HEK293 (cell line): ENCODE measurements around the gene MRPS18B.
A peak's percentile ranks its signal among the peaks of the same experiment; 100 is the strongest.

ENCODE experiments used
- BCL11A ChIP-seq: fragments of 450-650 bp; formaldehyde crosslinking; IDR thresholded peaks from 2 replicates; pipeline ENCODE4 v1.5.1; 2016; ENCODE audit warnings: low read depth, missing biosample characterization, missing genetic modification characterization
- BCL11B ChIP-seq: fragments of 450-650 bp; formaldehyde crosslinking; IDR thresholded peaks from 2 replicates; pipeline ENCODE4 v1.5.1; 2016; ENCODE audit warnings: low read depth, missing biosample characterization, missing genetic modification characterization
- FEZF1 ChIP-seq: fragments of 450-650 bp; formaldehyde crosslinking; IDR thresholded peaks from 2 replicates; pipeline ENCODE4 v1.5.1; 2016; ENCODE audit warnings: missing biosample characterization, missing genetic modification characterization
- HOXA7 ChIP-seq: sonication (generic); formaldehyde crosslinking; IDR thresholded peaks from 2 replicates; pipeline ENCODE4 v1.8.1; 2022; ENCODE audit warnings: missing genetic modification reagents, borderline replicate concordance
- IKZF3 ChIP-seq: fragments of 450-650 bp; IDR thresholded peaks from 2 replicates; pipeline ENCODE4 v1.5.0; 2018; ENCODE audit warnings: missing biosample characterization, mild to moderate bottlenecking, missing genetic modification characterization, moderate library complexity
- OVOL3 ChIP-seq: fragments of 450-650 bp; formaldehyde crosslinking; IDR thresholded peaks from 2 replicates; pipeline ENCODE4 v1.5.1; 2016; ENCODE audit warnings: missing biosample characterization, missing genetic modification characterization
- PRDM1 ChIP-seq: fragments of 450-650 bp; formaldehyde crosslinking; IDR thresholded peaks from 2 replicates; pipeline ENCODE4; 2016; ENCODE audit warnings: missing biosample characterization, missing genetic modification characterization
- SP2 ChIP-seq: fragments of 450-650 bp; formaldehyde crosslinking; IDR thresholded peaks from 2 replicates; pipeline ENCODE4 v1.5.1; 2016; ENCODE audit warnings: missing biosample characterization, missing genetic modification characterization
- ZBTB48 ChIP-seq: fragments of 450-650 bp; formaldehyde crosslinking; IDR thresholded peaks from 2 replicates; pipeline ENCODE4 v1.5.1; 2016; ENCODE audit warnings: missing biosample characterization, missing genetic modification characterization
- ZBTB8A ChIP-seq: fragments of 450-650 bp; formaldehyde crosslinking; IDR thresholded peaks from 2 replicates; pipeline ENCODE4 v1.5.1; 2016; ENCODE audit warnings: missing biosample characterization, missing genetic modification characterization
- ZEB2 ChIP-seq: fragments of 450-650 bp; formaldehyde crosslinking; IDR thresholded peaks from 2 replicates; pipeline ENCODE4 v1.5.1; 2016; ENCODE audit warnings: missing biosample characterization, missing genetic modification characterization
- ZFP37 ChIP-seq: fragments of 450-650 bp; formaldehyde crosslinking; IDR thresholded peaks from 2 replicates; pipeline ENCODE4 v1.5.1; 2016; ENCODE audit warnings: missing biosample characterization, missing genetic modification characterization
- ZNF112 ChIP-seq: fragments of 450-650 bp; formaldehyde crosslinking; IDR thresholded peaks from 2 replicates; pipeline ENCODE4 v1.5.0; 2017; ENCODE audit warnings: missing biosample characterization, missing genetic modification characterization
- ZNF132 ChIP-seq: fragments of 450-650 bp; formaldehyde crosslinking; IDR thresholded peaks from 2 replicates; pipeline ENCODE4 v1.5.1; 2017; ENCODE audit warnings: missing biosample characterization, missing genetic modification characterization, borderline replicate concordance
- ZNF155 ChIP-seq: fragments of 450-650 bp; formaldehyde crosslinking; IDR thresholded peaks from 2 replicates; pipeline ENCODE4 v1.5.1; 2016; ENCODE audit warnings: missing biosample characterization, missing genetic modification characterization
- ZNF2 ChIP-seq: fragments of 450-650 bp; formaldehyde crosslinking; IDR thresholded peaks from 2 replicates; pipeline ENCODE4 v1.5.1; 2016; ENCODE audit warnings: missing biosample characterization, missing genetic modification characterization
- ZNF211 ChIP-seq: fragments of 450-650 bp; formaldehyde crosslinking; IDR thresholded peaks from 2 replicates; pipeline ENCODE4 v1.5.1; 2016; ENCODE audit warnings: low read depth, missing biosample characterization, missing genetic modification characterization
- ZNF248 ChIP-seq: fragments of 450-650 bp; formaldehyde crosslinking; IDR thresholded peaks from 2 replicates; pipeline ENCODE4 v1.5.1; 2017; ENCODE audit warnings: missing biosample characterization, missing genetic modification characterization
- ZNF324 ChIP-seq: fragments of 450-650 bp; formaldehyde crosslinking; IDR thresholded peaks from 2 replicates; pipeline ENCODE4 v1.5.1; 2016; ENCODE audit warnings: missing biosample characterization, missing genetic modification characterization
- ZNF366 ChIP-seq: fragments of 450-650 bp; formaldehyde crosslinking; conservative IDR thresholded peaks from 2 replicates; pipeline ENCODE4 v1.5.1; 2016; ENCODE audit warnings: missing biosample characterization, missing genetic modification characterization
- ZNF391 ChIP-seq: fragments of 450-650 bp; formaldehyde crosslinking; IDR thresholded peaks from 2 replicates; pipeline ENCODE4 v1.5.1; 2016; ENCODE audit warnings: low read depth, missing biosample characterization, missing genetic modification characterization, borderline replicate concordance
- ZNF530 ChIP-seq: fragments of 450-650 bp; formaldehyde crosslinking; IDR thresholded peaks from 2 replicates; pipeline ENCODE4 v1.5.1; 2016; ENCODE audit warnings: low read depth, missing biosample characterization, missing genetic modification characterization
- ZNF555 ChIP-seq: fragments of 450-650 bp; formaldehyde crosslinking; conservative IDR thresholded peaks from 2 replicates; pipeline ENCODE4 v1.5.1; 2017; ENCODE audit warnings: missing biosample characterization, mild to moderate bottlenecking, missing genetic modification characterization, inconsistent platforms
- ZNF768 ChIP-seq: fragments of 450-650 bp; formaldehyde crosslinking; IDR thresholded peaks from 2 replicates; pipeline ENCODE4 v1.5.1; 2018; ENCODE audit warnings: missing biosample characterization, mild to moderate bottlenecking, missing genetic modification characterization
- TF ChIP-seq, protein P1 (sequence below): fragments of 450-650 bp; IDR thresholded peaks from 2 replicates; pipeline ENCODE4 v1.5.1; 2018; ENCODE audit warnings: missing biosample characterization, mild to moderate bottlenecking, missing genetic modification characterization
- TF ChIP-seq, protein P2 (sequence below): fragments of 450-650 bp; formaldehyde crosslinking; IDR thresholded peaks from 2 replicates; pipeline ENCODE4 v1.5.1; 2016; ENCODE audit warnings: missing biosample characterization, missing genetic modification characterization
- TF ChIP-seq, protein P3 (sequence below): fragments of 450-650 bp; formaldehyde crosslinking; IDR thresholded peaks from 2 replicates; pipeline ENCODE4 v1.5.0; 2017; ENCODE audit warnings: missing biosample characterization, missing genetic modification characterization, borderline replicate concordance
- TF ChIP-seq, protein P4 (sequence below): fragments of 450-650 bp; formaldehyde crosslinking; IDR thresholded peaks from 2 replicates; pipeline ENCODE4 v1.5.1; 2016; ENCODE audit warnings: missing biosample characterization, missing genetic modification characterization
- TF ChIP-seq, protein P5 (sequence below): fragments of 450-650 bp; formaldehyde crosslinking; IDR thresholded peaks from 2 replicates; pipeline ENCODE4 v1.5.1; 2017; ENCODE audit warnings: missing biosample characterization, missing genetic modification characterization
- TF ChIP-seq, protein P6 (sequence below): fragments of 450-650 bp; formaldehyde crosslinking; IDR thresholded peaks from 2 replicates; pipeline ENCODE4 v1.5.1; 2016; ENCODE audit warnings: missing biosample characterization, missing genetic modification characterization

The MRPS18B gene

DNA sequence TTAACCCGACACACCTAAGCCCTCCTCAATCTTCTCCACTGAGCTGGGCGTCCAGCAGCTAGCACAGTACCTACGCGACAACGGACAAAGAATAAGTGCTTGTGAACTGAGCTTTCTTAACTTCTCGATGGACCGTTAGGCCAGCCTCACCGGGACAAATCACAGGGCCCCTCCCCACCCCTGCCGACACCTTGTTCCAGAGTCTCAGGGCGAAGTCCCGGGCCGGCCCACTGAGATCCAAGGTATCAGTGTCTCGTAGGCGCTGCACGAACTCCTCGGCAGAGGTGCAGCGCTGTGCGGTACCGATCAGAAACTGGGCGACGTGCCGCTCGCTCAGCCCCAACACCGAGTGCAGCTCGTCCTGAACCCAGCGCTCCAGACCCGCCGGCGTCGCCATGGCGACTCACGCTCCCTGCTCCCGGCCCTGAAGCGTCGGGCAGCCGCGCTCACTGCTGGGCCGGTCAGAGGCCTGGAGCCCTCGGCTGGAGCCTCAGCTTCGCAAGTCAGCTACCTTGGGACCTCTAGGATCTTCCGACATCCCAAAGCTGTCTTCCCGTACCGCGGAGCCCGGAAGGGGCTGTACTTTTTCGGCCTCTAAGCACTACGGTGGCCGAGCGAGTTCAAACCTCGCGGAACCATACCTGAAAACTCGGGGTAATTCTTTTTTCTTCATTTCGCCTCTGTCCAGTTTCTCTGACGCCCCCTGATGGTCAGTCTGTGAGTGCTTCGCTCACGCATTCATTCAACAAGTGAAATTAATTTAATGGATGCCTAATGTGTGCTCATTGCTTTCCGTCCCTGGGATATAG lies 55.0 kb downstream of the MRPS18B start, which contains the start of gene DHX16 (continued):
- TF ChIP-seq ZNF132 (tag by site-specific recombination) (no peak), ZNF324 (tag by site-specific recombination) (peak; percentile 57; the same call in 1 of the 2 replicates), ZNF211 (tag by site-specific recombination) (no peak), IKZF3 (tag by site-specific recombination) (peak; percentile 78), SP2 (peak; percentile 56; the same call in 1 of the 2 replicates), ZBTB8A (tag by site-specific recombination) (peak; percentile 67), ZNF530 (no peak), HOXA7 (CRISPR knock-in tag) (no peak), ZNF391 (tag by site-specific recombination) (peak; percentile 76; the same call in 1 of the 2 replicates), BCL11A (no peak), ZNF768 (tag by site-specific recombination) (no peak), ZBTB48 (tag by site-specific recombination) (peak; percentile 58; the same call in 1 of the 2 replicates), ZNF555 (no peak), BCL11B (tag by site-specific recombination) (no peak), ZNF112 (no peak), ZNF248 (tag by site-specific recombination) (no peak), FEZF1 (no peak), ZEB2 (tag by site-specific recombination) (peak; percentile 93), PRDM1 (tag by site-specific recombination) (peak; percentile 79), ZNF366 (peak; percentile 71), ZNF155 (no peak), ZFP37 (tag by site-specific recombination) (peak; percentile 42; the same call in 1 of the 2 replicates), OVOL3 (tag by site-specific recombination) (no peak), ZNF2 (tag by site-specific recombination) (peak; percentile 98)
- TF ChIP-seq, protein P1, sequence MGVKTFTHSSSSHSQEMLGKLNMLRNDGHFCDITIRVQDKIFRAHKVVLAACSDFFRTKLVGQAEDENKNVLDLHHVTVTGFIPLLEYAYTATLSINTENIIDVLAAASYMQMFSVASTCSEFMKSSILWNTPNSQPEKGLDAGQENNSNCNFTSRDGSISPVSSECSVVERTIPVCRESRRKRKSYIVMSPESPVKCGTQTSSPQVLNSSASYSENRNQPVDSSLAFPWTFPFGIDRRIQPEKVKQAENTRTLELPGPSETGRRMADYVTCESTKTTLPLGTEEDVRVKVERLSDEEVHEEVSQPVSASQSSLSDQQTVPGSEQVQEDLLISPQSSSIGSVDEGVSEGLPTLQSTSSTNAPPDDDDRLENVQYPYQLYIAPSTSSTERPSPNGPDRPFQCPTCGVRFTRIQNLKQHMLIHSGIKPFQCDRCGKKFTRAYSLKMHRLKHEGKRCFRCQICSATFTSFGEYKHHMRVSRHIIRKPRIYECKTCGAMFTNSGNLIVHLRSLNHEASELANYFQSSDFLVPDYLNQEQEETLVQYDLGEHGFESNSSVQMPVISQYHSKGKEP: 0 out of 2 replicates have a peak, but pooled peaks have one; percentile 25
- TF ChIP-seq, protein P2, sequence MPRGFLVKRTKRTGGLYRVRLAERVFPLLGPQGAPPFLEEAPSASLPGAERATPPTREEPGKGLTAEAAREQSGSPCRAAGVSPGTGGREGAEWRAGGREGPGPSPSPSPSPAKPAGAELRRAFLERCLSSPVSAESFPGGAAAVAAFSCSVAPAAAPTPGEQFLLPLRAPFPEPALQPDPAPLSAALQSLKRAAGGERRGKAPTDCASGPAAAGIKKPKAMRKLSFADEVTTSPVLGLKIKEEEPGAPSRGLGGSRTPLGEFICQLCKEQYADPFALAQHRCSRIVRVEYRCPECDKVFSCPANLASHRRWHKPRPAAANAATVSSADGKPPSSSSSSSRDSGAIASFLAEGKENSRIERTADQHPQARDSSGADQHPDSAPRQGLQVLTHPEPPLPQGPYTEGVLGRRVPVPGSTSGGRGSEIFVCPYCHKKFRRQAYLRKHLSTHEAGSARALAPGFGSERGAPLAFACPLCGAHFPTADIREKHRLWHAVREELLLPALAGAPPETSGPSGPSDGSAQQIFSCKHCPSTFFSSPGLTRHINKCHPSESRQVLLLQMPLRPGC (tag by site-specific recombination): 0 out of 2 replicates have a peak, but pooled peaks have one; percentile 48
- TF ChIP-seq, protein P3, sequence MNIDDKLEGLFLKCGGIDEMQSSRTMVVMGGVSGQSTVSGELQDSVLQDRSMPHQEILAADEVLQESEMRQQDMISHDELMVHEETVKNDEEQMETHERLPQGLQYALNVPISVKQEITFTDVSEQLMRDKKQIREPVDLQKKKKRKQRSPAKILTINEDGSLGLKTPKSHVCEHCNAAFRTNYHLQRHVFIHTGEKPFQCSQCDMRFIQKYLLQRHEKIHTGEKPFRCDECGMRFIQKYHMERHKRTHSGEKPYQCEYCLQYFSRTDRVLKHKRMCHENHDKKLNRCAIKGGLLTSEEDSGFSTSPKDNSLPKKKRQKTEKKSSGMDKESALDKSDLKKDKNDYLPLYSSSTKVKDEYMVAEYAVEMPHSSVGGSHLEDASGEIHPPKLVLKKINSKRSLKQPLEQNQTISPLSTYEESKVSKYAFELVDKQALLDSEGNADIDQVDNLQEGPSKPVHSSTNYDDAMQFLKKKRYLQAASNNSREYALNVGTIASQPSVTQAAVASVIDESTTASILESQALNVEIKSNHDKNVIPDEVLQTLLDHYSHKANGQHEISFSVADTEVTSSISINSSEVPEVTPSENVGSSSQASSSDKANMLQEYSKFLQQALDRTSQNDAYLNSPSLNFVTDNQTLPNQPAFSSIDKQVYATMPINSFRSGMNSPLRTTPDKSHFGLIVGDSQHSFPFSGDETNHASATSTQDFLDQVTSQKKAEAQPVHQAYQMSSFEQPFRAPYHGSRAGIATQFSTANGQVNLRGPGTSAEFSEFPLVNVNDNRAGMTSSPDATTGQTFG (tag by site-specific recombination): no peak
- TF ChIP-seq, protein P4, sequence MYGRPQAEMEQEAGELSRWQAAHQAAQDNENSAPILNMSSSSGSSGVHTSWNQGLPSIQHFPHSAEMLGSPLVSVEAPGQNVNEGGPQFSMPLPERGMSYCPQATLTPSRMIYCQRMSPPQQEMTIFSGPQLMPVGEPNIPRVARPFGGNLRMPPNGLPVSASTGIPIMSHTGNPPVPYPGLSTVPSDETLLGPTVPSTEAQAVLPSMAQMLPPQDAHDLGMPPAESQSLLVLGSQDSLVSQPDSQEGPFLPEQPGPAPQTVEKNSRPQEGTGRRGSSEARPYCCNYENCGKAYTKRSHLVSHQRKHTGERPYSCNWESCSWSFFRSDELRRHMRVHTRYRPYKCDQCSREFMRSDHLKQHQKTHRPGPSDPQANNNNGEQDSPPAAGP (tag by site-specific recombination): peak; percentile 48; the same call in 1 of the 2 replicates
- TF ChIP-seq, protein P5, sequence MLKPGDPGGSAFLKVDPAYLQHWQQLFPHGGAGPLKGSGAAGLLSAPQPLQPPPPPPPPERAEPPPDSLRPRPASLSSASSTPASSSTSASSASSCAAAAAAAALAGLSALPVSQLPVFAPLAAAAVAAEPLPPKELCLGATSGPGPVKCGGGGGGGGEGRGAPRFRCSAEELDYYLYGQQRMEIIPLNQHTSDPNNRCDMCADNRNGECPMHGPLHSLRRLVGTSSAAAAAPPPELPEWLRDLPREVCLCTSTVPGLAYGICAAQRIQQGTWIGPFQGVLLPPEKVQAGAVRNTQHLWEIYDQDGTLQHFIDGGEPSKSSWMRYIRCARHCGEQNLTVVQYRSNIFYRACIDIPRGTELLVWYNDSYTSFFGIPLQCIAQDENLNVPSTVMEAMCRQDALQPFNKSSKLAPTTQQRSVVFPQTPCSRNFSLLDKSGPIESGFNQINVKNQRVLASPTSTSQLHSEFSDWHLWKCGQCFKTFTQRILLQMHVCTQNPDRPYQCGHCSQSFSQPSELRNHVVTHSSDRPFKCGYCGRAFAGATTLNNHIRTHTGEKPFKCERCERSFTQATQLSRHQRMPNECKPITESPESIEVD (tag by site-specific recombination): peak; percentile 21; the same call in 1 of the 2 replicates
- TF ChIP-seq, protein P6, sequence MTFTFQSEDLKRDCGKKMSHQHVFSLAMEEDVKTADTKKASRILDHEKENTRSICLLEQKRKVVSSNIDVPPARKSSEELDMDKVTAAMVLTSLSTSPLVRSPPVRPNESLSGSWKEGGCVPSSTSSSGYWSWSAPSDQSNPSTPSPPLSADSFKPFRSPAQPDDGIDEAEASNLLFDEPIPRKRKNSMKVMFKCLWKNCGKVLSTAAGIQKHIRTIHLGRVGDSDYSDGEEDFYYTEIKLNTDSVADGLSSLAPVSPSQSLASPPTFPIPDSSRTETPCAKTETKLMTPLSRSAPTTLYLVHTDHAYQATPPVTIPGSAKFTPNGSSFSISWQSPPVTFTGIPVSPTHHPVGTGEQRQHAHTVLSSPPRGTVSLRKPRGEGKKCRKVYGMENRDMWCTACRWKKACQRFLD: no peak
